ENCODE data around the gene RBMS1. TPM values are rescaled to one million over a fixed set of nuclear protein-coding genes. Genes with fewer than 3 reads are reported as not detected.

RBMS1 gene
- total RNA-seq, 3 donors from 2014 or later: 81.3 to 96.2 (median 92.1) TPM

DNA sequence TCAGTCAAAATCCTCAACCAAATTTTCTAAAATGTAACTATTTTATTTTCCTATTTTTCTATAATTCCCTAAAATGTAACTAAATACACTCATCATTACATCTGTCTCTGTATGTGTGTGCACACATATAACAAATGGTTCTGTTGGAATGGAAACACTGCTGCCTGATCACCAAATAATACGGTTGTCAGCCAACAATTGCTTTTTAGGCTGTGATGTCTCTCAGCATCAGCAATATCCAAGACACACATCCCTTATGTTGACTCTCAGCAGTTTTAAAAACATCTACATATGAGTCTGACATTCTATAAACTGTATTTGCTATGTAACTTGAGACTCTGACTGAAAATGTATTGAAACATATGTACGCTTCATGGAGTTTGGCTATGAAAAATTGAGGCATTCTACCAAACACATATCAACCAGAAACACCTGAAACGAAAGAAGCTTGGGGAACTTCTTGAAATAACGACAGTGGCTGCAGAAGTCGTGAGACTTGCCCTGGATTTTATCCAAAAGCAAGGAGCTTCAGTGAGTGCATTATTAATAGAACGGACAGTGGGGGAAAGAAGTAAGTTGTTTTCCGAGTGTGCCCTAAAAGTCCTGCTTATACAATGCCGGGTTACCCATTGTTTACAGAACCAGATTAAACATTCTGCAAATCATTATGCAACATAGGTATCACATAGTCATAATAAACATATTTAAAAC, 183.3 kb downstream of the RBMS1 start:
- H3K27ac ChIP-seq: peak overlapping the region in 1 of 2 donors; percentile 1
- H3K36me3 ChIP-seq: no peaks in the 10 kb centered on the region
- H3K9me3 ChIP-seq: no peaks in the 10 kb centered on the region
- H3K4me1 ChIP-seq: no peaks in the 10 kb centered on the region
- H3K4me3 ChIP-seq: no peak overlapping the region
- TF ChIP-seq POLR2AphosphoS5 (IDR thresholded peaks at IDR 0.05) (no peak), POLR2A (IDR thresholded peaks at IDR 0.05) (no peak)
- TF ChIP-seq, protein P1, sequence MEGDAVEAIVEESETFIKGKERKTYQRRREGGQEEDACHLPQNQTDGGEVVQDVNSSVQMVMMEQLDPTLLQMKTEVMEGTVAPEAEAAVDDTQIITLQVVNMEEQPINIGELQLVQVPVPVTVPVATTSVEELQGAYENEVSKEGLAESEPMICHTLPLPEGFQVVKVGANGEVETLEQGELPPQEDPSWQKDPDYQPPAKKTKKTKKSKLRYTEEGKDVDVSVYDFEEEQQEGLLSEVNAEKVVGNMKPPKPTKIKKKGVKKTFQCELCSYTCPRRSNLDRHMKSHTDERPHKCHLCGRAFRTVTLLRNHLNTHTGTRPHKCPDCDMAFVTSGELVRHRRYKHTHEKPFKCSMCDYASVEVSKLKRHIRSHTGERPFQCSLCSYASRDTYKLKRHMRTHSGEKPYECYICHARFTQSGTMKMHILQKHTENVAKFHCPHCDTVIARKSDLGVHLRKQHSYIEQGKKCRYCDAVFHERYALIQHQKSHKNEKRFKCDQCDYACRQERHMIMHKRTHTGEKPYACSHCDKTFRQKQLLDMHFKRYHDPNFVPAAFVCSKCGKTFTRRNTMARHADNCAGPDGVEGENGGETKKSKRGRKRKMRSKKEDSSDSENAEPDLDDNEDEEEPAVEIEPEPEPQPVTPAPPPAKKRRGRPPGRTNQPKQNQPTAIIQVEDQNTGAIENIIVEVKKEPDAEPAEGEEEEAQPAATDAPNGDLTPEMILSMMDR (IDR thresholded peaks at IDR 0.05): no peak
- no peak for DNase-seq (ENCODE audit: low spot score in 2 of 2)
- H3K27me3 ChIP-seq: no peaks in the 10 kb centered on the region
- intact Hi-C loops (cut with DNase I; ENCODE audit: low total_unique reads): no loop called here

DNA sequence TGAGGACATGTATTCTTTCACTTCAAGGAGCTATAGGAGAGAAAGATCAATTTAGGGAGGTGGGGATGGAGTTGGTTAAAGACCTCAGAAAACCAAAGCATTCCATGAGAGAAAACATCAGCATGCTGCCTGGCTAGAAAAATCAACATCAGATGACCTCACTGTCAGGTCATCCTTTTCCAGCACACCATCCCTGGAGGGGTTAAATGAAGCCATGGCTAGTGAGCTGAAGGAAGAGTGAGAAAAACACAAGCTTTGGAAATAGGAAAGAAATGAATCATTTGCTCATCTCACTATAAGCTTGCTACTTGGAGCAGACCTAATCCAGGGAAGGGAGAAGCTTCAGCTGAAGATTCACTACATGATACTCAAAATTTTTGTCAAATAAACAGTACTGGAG, 184.0 kb downstream of the RBMS1 start:
- H3K4me3 ChIP-seq: no peak overlapping the region
- no peaks in the 10 kb centered on the region for H3K36me3 ChIP-seq
- no peaks in the 10 kb centered on the region for H3K4me1 ChIP-seq
- H3K9me3 ChIP-seq: no peaks in the 10 kb centered on the region
- intact Hi-C loops (cut with DNase I; ENCODE audit: low total_unique reads): no loop called here
- H3K27me3 ChIP-seq: no peaks in the 10 kb centered on the region
- DNase-seq (ENCODE audit: low spot score in 2 of 2): no peak
- peak overlapping the region; percentile 1 to 66 for H3K27ac ChIP-seq
- TF ChIP-seq, protein P1 (IDR thresholded peaks at IDR 0.05): no peak
- TF ChIP-seq POLR2A (IDR thresholded peaks at IDR 0.05): no peak
- TF ChIP-seq POLR2AphosphoS5 (IDR thresholded peaks at IDR 0.05): no peak

DNA sequence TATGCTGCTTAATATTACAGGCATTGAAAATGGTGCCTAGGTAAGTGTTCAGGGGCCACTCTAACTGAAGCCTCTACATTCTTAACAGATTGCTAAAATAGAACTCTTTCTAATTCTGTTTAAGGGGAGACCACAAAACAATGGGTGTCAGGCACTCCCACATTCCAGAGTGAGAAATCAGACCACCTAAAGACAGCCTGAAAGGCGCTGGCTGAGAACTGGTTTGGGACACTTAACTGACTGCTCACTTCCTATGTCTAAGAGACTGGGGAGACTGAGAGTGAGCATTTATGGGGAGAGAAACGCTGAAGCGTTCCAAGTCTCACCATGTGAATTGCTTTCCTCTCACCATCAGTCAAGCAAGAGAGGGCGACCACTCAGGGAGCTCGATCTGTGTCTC, 184.7 kb downstream of the RBMS1 start:
- Histone ChIP-seq H3K27ac (peak overlapping the region; percentile 1 to 66), H3K27me3 (no peaks in the 10 kb centered on the region), H3K4me1 (no peaks in the 10 kb centered on the region), H3K36me3 (no peaks in the 10 kb centered on the region), H3K4me3 (no peak overlapping the region), H3K9me3 (no peaks in the 10 kb centered on the region)
- no peak for DNase-seq (ENCODE audit: low spot score in 2 of 2)
- no peak for TF ChIP-seq POLR2AphosphoS5 (IDR thresholded peaks at IDR 0.05)
- no peak for TF ChIP-seq POLR2A (IDR thresholded peaks at IDR 0.05)
- intact Hi-C loops (cut with DNase I; ENCODE audit: low total_unique reads): no loop called here

DNA sequence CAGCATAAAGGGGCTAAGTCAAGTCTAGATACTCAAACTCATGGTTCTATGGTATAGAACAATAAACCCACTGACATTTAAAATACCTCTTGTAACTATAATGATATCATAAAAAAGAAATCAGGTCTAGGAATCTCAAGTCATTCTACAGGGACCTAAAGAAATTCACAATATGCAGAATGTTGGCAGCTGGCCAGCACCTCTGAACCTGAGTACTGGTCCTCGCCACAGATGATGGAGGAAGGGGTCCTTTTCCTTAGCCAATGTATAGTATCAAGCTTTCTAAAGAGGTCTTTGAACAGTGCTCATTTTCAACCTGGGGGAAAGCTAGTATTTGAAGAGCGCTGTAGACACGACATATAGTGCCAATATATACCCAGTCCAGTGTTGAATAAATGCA, 185.1 kb downstream of the RBMS1 start:
- DNase-seq (ENCODE audit: low spot score in 2 of 2): no peak
- Histone ChIP-seq H3K36me3 (no peaks in the 10 kb centered on the region), H3K27ac (peak overlapping the region in 1 of 2 donors; percentile 66), H3K27me3 (no peaks in the 10 kb centered on the region), H3K4me3 (no peak overlapping the region), H3K9me3 (no peaks in the 10 kb centered on the region), H3K4me1 (no peaks in the 10 kb centered on the region)
- intact Hi-C loops (cut with DNase I; ENCODE audit: low total_unique reads): no loop called here
- TF ChIP-seq POLR2A (IDR thresholded peaks at IDR 0.05): no peak

DNA sequence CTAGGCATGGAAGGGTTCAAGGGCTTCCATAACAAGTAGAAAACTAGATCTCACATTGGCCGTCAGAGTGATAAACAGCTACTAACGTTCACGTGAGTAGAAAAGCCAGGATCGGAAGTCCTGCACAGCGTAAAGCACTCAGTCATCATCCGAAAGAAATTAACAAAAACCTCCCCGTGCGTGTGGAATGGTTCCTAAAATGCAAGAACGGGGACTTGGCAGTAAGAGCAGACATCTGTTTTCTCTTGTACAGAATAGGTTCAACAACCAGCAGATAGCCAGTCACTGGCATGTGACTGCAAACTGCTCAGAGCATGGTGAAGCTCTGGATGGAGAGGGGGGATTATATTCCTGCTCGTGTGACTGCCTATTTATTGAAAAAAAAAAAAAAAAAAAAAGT, 186.6 kb downstream of the RBMS1 start:
- Histone ChIP-seq H3K36me3 (no peaks in the 10 kb centered on the region), H3K27me3 (no peaks in the 10 kb centered on the region), H3K4me3 (no peak overlapping the region), H3K4me1 (no peaks in the 10 kb centered on the region), H3K9me3 (no peaks in the 10 kb centered on the region), H3K27ac (peak overlapping the region; percentile 23 to 66)
- no peak for TF ChIP-seq POLR2A (IDR thresholded peaks at IDR 0.05)
- peak in 2 of 3 donors; percentile 25 to 36 for TF ChIP-seq POLR2AphosphoS5 (IDR thresholded peaks at IDR 0.05)
- intact Hi-C loops (cut with DNase I; ENCODE audit: low total_unique reads): no loop called here
- no peak for DNase-seq (ENCODE audit: low spot score in 2 of 2)

DNA sequence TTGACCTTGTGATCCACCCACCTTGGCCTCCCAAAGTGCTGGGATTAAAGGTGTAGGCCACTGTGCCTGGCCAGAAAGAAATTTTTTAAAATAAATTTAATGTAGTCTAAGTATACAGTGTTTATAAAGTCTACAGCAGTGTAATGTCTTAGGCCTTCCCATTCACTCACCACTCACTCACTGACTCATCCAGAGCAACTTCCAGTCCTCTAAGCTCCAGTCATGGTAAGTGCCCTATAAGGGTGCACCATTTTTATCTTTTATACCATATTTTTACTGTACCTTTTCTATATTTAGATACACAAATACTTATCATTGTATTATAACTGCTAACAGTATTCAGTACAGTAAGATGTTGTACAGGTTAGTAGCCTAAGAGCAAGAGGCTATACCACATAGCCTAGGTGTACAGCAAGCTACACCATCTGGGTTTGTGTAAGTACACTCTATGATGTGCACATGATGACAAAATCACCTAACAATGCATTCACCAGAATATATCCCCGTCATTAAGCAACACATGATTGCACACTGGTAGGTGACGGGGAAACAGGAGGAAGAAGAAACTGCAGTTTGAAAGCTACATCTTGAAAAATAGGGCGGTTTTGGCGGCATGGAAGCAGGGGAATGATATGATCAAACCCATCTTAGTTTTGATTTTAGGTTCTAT, 188.4 kb downstream of the RBMS1 start:
- Histone ChIP-seq H3K4me1 (no peaks in the 10 kb centered on the region), H3K36me3 (no peaks in the 10 kb centered on the region), H3K27ac (no peak overlapping the region), H3K9me3 (no peaks in the 10 kb centered on the region), H3K4me3 (no peak overlapping the region), H3K27me3 (no peaks in the 10 kb centered on the region)
- intact Hi-C loops (cut with DNase I; ENCODE audit: low total_unique reads): no loop called here
- no peak for DNase-seq (ENCODE audit: low spot score in 2 of 2)
- no peak for TF ChIP-seq POLR2AphosphoS5 (IDR thresholded peaks at IDR 0.05)
- TF ChIP-seq POLR2A (IDR thresholded peaks at IDR 0.05): no peak
- TF ChIP-seq, protein P1 (IDR thresholded peaks at IDR 0.05): no peak

Measured in breast epithelium (tissue), 4 donors.